T-helper 2 cell treated with Interferon-gamma antibody and Interleukin-4, amounts not matched to agents 5 μg/mL and 100 μg/mL, for 36 hours (primary cell): ENCODE results near the gene KLHL5.

Experiments
- DNase-seq: peaks from one replicate; pipeline ENCODE4 v3.0.0; 2021; ENCODE audit warnings: low spot score
- H3K27ac Mint-ChIP-seq: one replicate; pipeline ENCODE4 v1.8.0; 2021; ENCODE audit warnings: mild to moderate bottlenecking, mixed read lengths
- H3K27me3 Mint-ChIP-seq: one replicate; pipeline ENCODE4 v1.8.0; 2021; ENCODE audit warnings: low read depth, mixed read lengths
- H3K36me3 Mint-ChIP-seq: one replicate; pipeline ENCODE4 v1.8.0; 2021; ENCODE audit warnings: low read depth, mixed read lengths
- H3K4me1 Mint-ChIP-seq: one replicate; pipeline ENCODE4 v1.8.0; 2021; ENCODE audit warnings: low read depth, mixed read lengths
- H3K4me3 Mint-ChIP-seq: one replicate; pipeline ENCODE4 v1.8.0; 2022; ENCODE audit warnings: mild to moderate bottlenecking, moderate library complexity, mixed read lengths
- H3K9me3 Mint-ChIP-seq: one replicate; pipeline ENCODE4 v1.8.0; 2021; ENCODE audit warnings: mixed read lengths

Gene KLHL5

DNA sequence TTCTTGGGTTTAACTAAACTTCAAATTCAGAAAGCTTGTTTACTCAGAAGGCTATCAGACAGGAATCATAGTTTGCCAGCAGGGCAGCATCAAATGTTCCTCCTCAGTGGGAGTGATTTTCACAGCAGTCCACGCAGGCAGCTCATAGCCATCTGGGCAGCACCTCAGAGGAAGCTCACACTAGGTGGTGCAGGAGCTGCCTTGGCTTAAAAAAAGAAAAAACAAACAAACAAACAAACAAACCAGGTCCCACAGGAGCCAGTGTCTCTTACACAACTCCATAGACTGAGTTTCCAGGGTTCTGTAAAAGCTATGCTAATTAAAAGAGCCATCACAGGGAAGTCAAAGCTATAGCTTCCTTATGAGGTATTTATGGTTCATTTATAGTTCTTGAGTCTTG lies 10.5 kb upstream of the KLHL5 start:
- H3K27me3 Mint-ChIP-seq: no peaks in the 10 kb centered on the region
- no peak overlapping the region for H3K4me3 Mint-ChIP-seq
- H3K9me3 Mint-ChIP-seq: no peaks in the 10 kb centered on the region
- DNase-seq: no peak
- peaks cover 4% of the 10 kb centered on the region for H3K36me3 Mint-ChIP-seq
- H3K27ac Mint-ChIP-seq: no peak overlapping the region
- H3K4me1 Mint-ChIP-seq: peaks cover 44% of the 10 kb centered on the region

- Mint-ChIP-seq H3K27ac (no peak overlapping the region), H3K27me3 (no peaks in the 10 kb centered on the region), H3K36me3 (peaks cover 3% of the 10 kb centered on the region), H3K4me3 (no peak overlapping the region), H3K4me1 (peaks cover 27% of the 10 kb centered on the region), H3K9me3 (no peaks in the 10 kb centered on the region)
- no peak for DNase-seq
Observed at GRCh38 chr4:39053983-39054382, 8.0 kb upstream of the KLHL5 start.

- no peak for DNase-seq
Observed at GRCh38 chr4:39054497-39054896, 7.5 kb upstream of the KLHL5 start.

GRCh38 chr4:39056023-39056422 lies 6.0 kb upstream of the KLHL5 start:
- Mint-ChIP-seq H3K36me3 (peaks cover 3% of the 10 kb centered on the region), H3K9me3 (no peaks in the 10 kb centered on the region), H3K4me1 (peaks cover 25% of the 10 kb centered on the region), H3K27ac (no peak overlapping the region), H3K4me3 (no peak overlapping the region), H3K27me3 (no peaks in the 10 kb centered on the region)
- no peak for DNase-seq

More at GRCh38 chr4:39054497-39054896, 7.5 kb upstream of the KLHL5 start:
- H3K27ac Mint-ChIP-seq: no peak overlapping the region
- H3K4me1 Mint-ChIP-seq: peaks cover 26% of the 10 kb centered on the region
- no peaks in the 10 kb centered on the region for H3K27me3 Mint-ChIP-seq
- H3K4me3 Mint-ChIP-seq: no peak overlapping the region
- H3K36me3 Mint-ChIP-seq: peaks cover 3% of the 10 kb centered on the region
- H3K9me3 Mint-ChIP-seq: no peaks in the 10 kb centered on the region

- H3K4me3 Mint-ChIP-seq: no peak overlapping the region
- peaks cover 17% of the 10 kb centered on the region for H3K4me1 Mint-ChIP-seq
- DNase-seq: no peak
- peaks cover 7% of the 10 kb centered on the region for H3K36me3 Mint-ChIP-seq
- no peaks in the 10 kb centered on the region for H3K9me3 Mint-ChIP-seq
- no peak overlapping the region for H3K27ac Mint-ChIP-seq
- H3K27me3 Mint-ChIP-seq: no peaks in the 10 kb centered on the region
Observed at GRCh38 chr4:39061457-39061856, 575 bp upstream of the KLHL5 start.

DNA sequence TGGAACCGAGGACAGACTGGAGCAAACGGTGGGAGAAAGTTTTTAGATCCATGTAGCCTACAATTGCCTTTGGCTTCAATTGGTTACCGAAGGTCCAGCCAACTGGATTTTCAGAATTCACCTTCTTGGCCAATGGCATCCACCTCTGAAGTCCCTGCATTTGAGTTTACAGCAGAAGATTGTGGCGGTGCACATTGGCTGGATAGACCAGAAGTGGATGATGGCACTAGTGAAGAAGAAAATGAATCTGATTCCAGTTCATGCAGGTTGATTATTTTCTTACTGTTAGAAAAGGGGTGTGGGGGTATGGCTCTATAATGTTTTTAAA lies 702 bp downstream of the KLHL5 start:
- peaks cover 5% of the 10 kb centered on the region for H3K36me3 Mint-ChIP-seq
- H3K4me1 Mint-ChIP-seq: peaks cover 15% of the 10 kb centered on the region
- H3K27me3 Mint-ChIP-seq: no peaks in the 10 kb centered on the region
- no peak for DNase-seq
- H3K9me3 Mint-ChIP-seq: no peaks in the 10 kb centered on the region
- H3K4me3 Mint-ChIP-seq: no peak overlapping the region
- H3K27ac Mint-ChIP-seq: no peak overlapping the region

GRCh38 chr4:39063430-39063829 lies 1.4 kb downstream of the KLHL5 start:
- peaks cover 5% of the 10 kb centered on the region for H3K36me3 Mint-ChIP-seq
- no peak overlapping the region for H3K27ac Mint-ChIP-seq
- no peak overlapping the region for H3K4me3 Mint-ChIP-seq

DNA sequence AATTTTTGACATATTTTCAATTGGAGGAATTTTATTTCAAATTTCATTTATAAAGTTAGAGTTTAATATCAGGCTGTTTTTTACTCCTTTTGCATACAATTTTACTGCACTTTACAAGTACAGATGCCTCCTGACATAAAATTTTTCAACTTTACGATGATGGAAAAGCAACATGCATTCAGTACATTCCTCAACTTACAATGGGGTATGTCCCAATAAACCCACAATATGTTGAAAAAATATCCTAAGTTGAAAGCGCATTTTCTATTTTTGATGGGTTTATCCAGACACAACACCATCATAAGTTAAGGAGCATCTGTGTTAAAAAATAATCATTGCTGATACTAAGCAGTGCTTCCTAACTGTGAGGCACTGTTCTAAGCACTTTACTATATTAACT lies 4.3 kb downstream of the KLHL5 start:
- no peak overlapping the region for H3K4me3 Mint-ChIP-seq
- peaks cover 16% of the 10 kb centered on the region for H3K4me1 Mint-ChIP-seq
- no peaks in the 10 kb centered on the region for H3K27me3 Mint-ChIP-seq
- H3K9me3 Mint-ChIP-seq: no peaks in the 10 kb centered on the region
- DNase-seq: no peak
- H3K27ac Mint-ChIP-seq: no peak overlapping the region
- H3K36me3 Mint-ChIP-seq: peaks cover 7% of the 10 kb centered on the region

More at GRCh38 chr4:39063430-39063829, 1.4 kb downstream of the KLHL5 start:
- Mint-ChIP-seq H3K4me1 (peaks cover 18% of the 10 kb centered on the region), H3K27me3 (no peaks in the 10 kb centered on the region), H3K9me3 (no peaks in the 10 kb centered on the region)
- DNase-seq: no peak

GRCh38 chr4:39067031-39067430 lies 5.0 kb downstream of the KLHL5 start:
- no peak for DNase-seq
- no peaks in the 10 kb centered on the region for H3K27me3 Mint-ChIP-seq
- H3K4me1 Mint-ChIP-seq: peaks cover 13% of the 10 kb centered on the region
- H3K9me3 Mint-ChIP-seq: no peaks in the 10 kb centered on the region
- H3K4me3 Mint-ChIP-seq: no peak overlapping the region
- H3K36me3 Mint-ChIP-seq: peaks cover 6% of the 10 kb centered on the region
- no peak overlapping the region for H3K27ac Mint-ChIP-seq

- no peak for DNase-seq
- no peak overlapping the region for H3K4me3 Mint-ChIP-seq
- no peaks in the 10 kb centered on the region for H3K9me3 Mint-ChIP-seq
- peaks cover 5% of the 10 kb centered on the region for H3K36me3 Mint-ChIP-seq
- H3K4me1 Mint-ChIP-seq: peaks cover 10% of the 10 kb centered on the region
- H3K27ac Mint-ChIP-seq: no peak overlapping the region
- no peaks in the 10 kb centered on the region for H3K27me3 Mint-ChIP-seq
Observed at GRCh38 chr4:39067451-39067850, 5.4 kb downstream of the KLHL5 start.

DNA sequence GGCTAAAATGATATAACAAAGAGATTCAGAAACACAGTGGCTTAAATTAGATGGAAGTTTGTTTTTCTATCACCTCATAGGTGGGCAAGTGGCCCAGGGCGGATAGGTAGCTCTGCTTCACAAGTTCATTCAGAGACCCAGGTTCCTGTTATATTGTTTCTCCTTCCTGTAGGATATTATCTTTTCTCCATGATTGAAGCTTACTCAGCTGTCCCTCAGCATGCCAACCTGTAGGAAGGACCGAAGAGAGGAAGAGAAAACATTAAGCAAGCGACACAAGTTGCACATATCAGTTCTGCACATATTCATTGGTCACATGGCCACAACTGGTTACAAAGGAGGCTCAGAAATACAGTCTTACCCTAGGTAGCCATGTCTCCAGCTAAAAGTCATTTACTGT lies 6.9 kb downstream of the KLHL5 start:
- Mint-ChIP-seq H3K27ac (no peak overlapping the region), H3K9me3 (no peaks in the 10 kb centered on the region), H3K4me1 (peaks cover 7% of the 10 kb centered on the region), H3K4me3 (no peak overlapping the region), H3K27me3 (no peaks in the 10 kb centered on the region), H3K36me3 (peaks cover 3% of the 10 kb centered on the region)
- no peak for DNase-seq

GRCh38 chr4:39078829-39079228 lies 16.8 kb downstream of the KLHL5 start:
- no peak for DNase-seq
- Mint-ChIP-seq H3K36me3 (peaks cover 41% of the 10 kb centered on the region), H3K4me1 (no peaks in the 10 kb centered on the region), H3K4me3 (no peak overlapping the region), H3K9me3 (peaks cover 4% of the 10 kb centered on the region), H3K27ac (no peak overlapping the region), H3K27me3 (no peaks in the 10 kb centered on the region)

GRCh38 chr4:39083164-39083563 lies 21.1 kb downstream of the KLHL5 start:
- Mint-ChIP-seq H3K9me3 (no peaks in the 10 kb centered on the region), H3K27ac (no peak overlapping the region), H3K4me1 (peaks cover 3% of the 10 kb centered on the region), H3K36me3 (peaks cover 30% of the 10 kb centered on the region), H3K4me3 (no peak overlapping the region), H3K27me3 (no peaks in the 10 kb centered on the region)
- DNase-seq: no peak

- H3K4me1 Mint-ChIP-seq: peaks cover 5% of the 10 kb centered on the region
- H3K27ac Mint-ChIP-seq: no peak overlapping the region
- no peak for DNase-seq
- H3K4me3 Mint-ChIP-seq: no peak overlapping the region
- no peaks in the 10 kb centered on the region for H3K27me3 Mint-ChIP-seq
- H3K36me3 Mint-ChIP-seq: peaks cover 30% of the 10 kb centered on the region
- H3K9me3 Mint-ChIP-seq: no peaks in the 10 kb centered on the region
Observed at GRCh38 chr4:39085891-39086290, 23.9 kb downstream of the KLHL5 start.

DNA sequence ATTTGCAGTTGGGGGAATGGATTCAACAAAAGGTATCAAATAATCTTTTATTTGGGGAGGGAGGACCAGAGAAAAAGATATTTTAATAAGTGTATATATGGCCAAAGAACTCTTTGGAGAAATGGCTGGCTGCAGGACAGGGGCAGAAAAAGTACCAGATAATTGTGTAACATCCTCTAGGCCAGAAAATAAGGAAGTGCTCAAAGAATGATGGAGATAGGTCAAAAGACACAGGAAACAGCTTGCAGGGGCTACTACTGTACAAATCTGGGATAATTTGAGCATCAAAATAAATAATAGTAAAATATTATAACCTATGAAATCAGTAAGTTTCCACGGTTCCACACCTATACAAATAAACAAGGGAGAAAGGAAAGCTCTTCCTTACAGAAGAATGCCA lies 34.8 kb downstream of the KLHL5 start:
- H3K4me3 Mint-ChIP-seq: no peak overlapping the region
- H3K27ac Mint-ChIP-seq: no peak overlapping the region
- H3K4me1 Mint-ChIP-seq: no peaks in the 10 kb centered on the region
- no peak for DNase-seq
- no peaks in the 10 kb centered on the region for H3K27me3 Mint-ChIP-seq
- H3K9me3 Mint-ChIP-seq: no peaks in the 10 kb centered on the region
- peaks cover 19% of the 10 kb centered on the region for H3K36me3 Mint-ChIP-seq
